ENCODE results near the gene CEP290. TPM values are rescaled to one million over a fixed set of nuclear protein-coding genes. Genes with fewer than 3 reads are reported as not detected.

The CEP290 gene
- total RNA-seq (2014; rRNA removed; shearing (Covaris generic); ENCODE audit: low replicate concordance), result 3.2 and 5.4 TPM in 2 replicates

- in situ Hi-C loops (cut with HindIII; ENCODE audit: low pct_unique_long_range_greater_than_20kb, low sequenced_read_pairs), result no loop called here
- peak; percentile 98 for DNase-seq (ENCODE audit: low read depth)
Measured at GRCh38 chr12:88141774-88142609, at the start of gene CEP290, which contains the start of gene TMTC3. Gene CEP290, minus strand, starts transcription at chr12:88142088. Its CDS starts 781 bp downstream, at chr12:88141307. Gene TMTC3, plus strand, starts transcription at chr12:88142307. Its CDS starts 6,009 bp downstream, at chr12:88148316.

- DNase-seq (ENCODE audit: low read depth), result no peak
- in situ Hi-C loops (cut with HindIII; ENCODE audit: low pct_unique_long_range_greater_than_20kb, low sequenced_read_pairs), result no loop called here
Measured at GRCh38 chr12:88188180-88188579, 46.3 kb upstream of the CEP290 start.

GRCh38 chr12:88187571-88187970 is 45.7 kb upstream of the CEP290 start:
- DNase-seq (ENCODE audit: low read depth), result no peak
- in situ Hi-C loops (cut with HindIII; ENCODE audit: low pct_unique_long_range_greater_than_20kb, low sequenced_read_pairs), result no loop called here

- in situ Hi-C loops (cut with HindIII; ENCODE audit: low pct_unique_long_range_greater_than_20kb, low sequenced_read_pairs), result no loop called here
Measured at GRCh38 chr12:88185988-88186387, 44.1 kb upstream of the CEP290 start.

GRCh38 chr12:88185279-88185678 is 43.4 kb upstream of the CEP290 start:
- DNase-seq (ENCODE audit: low read depth), result no peak
- in situ Hi-C loops (cut with HindIII; ENCODE audit: low pct_unique_long_range_greater_than_20kb, low sequenced_read_pairs), result no loop called here

More at GRCh38 chr12:88185988-88186387, 44.1 kb upstream of the CEP290 start:
- peak; percentile 8 for DNase-seq (ENCODE audit: low read depth)

- in situ Hi-C loops (cut with HindIII; ENCODE audit: low pct_unique_long_range_greater_than_20kb, low sequenced_read_pairs), result no loop called here
- no peak for DNase-seq (ENCODE audit: low read depth)
Measured at GRCh38 chr12:88184196-88184595, 42.3 kb upstream of the CEP290 start.

GRCh38 chr12:88182416-88182815 is 40.5 kb upstream of the CEP290 start:
- DNase-seq (ENCODE audit: low read depth), result no peak
- in situ Hi-C loops (cut with HindIII; ENCODE audit: low pct_unique_long_range_greater_than_20kb, low sequenced_read_pairs), result no loop called here

- DNase-seq (ENCODE audit: low read depth), result no peak
- in situ Hi-C loops (cut with HindIII; ENCODE audit: low pct_unique_long_range_greater_than_20kb, low sequenced_read_pairs), result no loop called here
Measured at GRCh38 chr12:88181881-88182280, 40.0 kb upstream of the CEP290 start.

GRCh38 chr12:88179436-88180014 is 37.6 kb upstream of the CEP290 start:
- DNase-seq (ENCODE audit: low read depth), result no peak
- in situ Hi-C loops (cut with HindIII; ENCODE audit: low pct_unique_long_range_greater_than_20kb, low sequenced_read_pairs), result no loop called here

GRCh38 chr12:88175544-88175943 is 33.7 kb upstream of the CEP290 start:
- in situ Hi-C loops (cut with HindIII; ENCODE audit: low pct_unique_long_range_greater_than_20kb, low sequenced_read_pairs), result no loop called here
- DNase-seq (ENCODE audit: low read depth), result no peak

GRCh38 chr12:88172844-88173407 is 31.0 kb upstream of the CEP290 start:
- DNase-seq (ENCODE audit: low read depth), result no peak
- in situ Hi-C loops (cut with HindIII; ENCODE audit: low pct_unique_long_range_greater_than_20kb, low sequenced_read_pairs), result no loop called here

GRCh38 chr12:88167384-88167783 is 25.5 kb upstream of the CEP290 start:
- no peak for DNase-seq (ENCODE audit: low read depth)
- in situ Hi-C loops (cut with HindIII; ENCODE audit: low pct_unique_long_range_greater_than_20kb, low sequenced_read_pairs), result no loop called here

- no peak for DNase-seq (ENCODE audit: low read depth)
- in situ Hi-C loops (cut with HindIII; ENCODE audit: low pct_unique_long_range_greater_than_20kb, low sequenced_read_pairs), result no loop called here
Measured at GRCh38 chr12:88166179-88166578, 24.3 kb upstream of the CEP290 start.

GRCh38 chr12:88163371-88163770 is 21.5 kb upstream of the CEP290 start:
- DNase-seq (ENCODE audit: low read depth), result no peak
- in situ Hi-C loops (cut with HindIII; ENCODE audit: low pct_unique_long_range_greater_than_20kb, low sequenced_read_pairs), result no loop called here

- no peak for DNase-seq (ENCODE audit: low read depth)
- in situ Hi-C loops (cut with HindIII; ENCODE audit: low pct_unique_long_range_greater_than_20kb, low sequenced_read_pairs), result no loop called here
Measured at GRCh38 chr12:88156075-88156654, 14.3 kb upstream of the CEP290 start.

- no peak for DNase-seq (ENCODE audit: low read depth)
- in situ Hi-C loops (cut with HindIII; ENCODE audit: low pct_unique_long_range_greater_than_20kb, low sequenced_read_pairs), result no loop called here
Measured at GRCh38 chr12:88153959-88154358, 12.1 kb upstream of the CEP290 start.

- in situ Hi-C loops (cut with HindIII; ENCODE audit: low pct_unique_long_range_greater_than_20kb, low sequenced_read_pairs), result no loop called here
- no peak for DNase-seq (ENCODE audit: low read depth)
Measured at GRCh38 chr12:88150063-88150462, 8.2 kb upstream of the CEP290 start.

GRCh38 chr12:88145567-88146505 is 3.9 kb upstream of the CEP290 start:
- in situ Hi-C loops (cut with HindIII; ENCODE audit: low pct_unique_long_range_greater_than_20kb, low sequenced_read_pairs), result no loop called here
- DNase-seq (ENCODE audit: low read depth), result peak; percentile 64

All from Caki2 (cell line).